ENCODE measurements around the gene CHKA.
A peak's percentile ranks its signal among the peaks of the same experiment; 100 is the strongest.

Gene CHKA

DNA sequence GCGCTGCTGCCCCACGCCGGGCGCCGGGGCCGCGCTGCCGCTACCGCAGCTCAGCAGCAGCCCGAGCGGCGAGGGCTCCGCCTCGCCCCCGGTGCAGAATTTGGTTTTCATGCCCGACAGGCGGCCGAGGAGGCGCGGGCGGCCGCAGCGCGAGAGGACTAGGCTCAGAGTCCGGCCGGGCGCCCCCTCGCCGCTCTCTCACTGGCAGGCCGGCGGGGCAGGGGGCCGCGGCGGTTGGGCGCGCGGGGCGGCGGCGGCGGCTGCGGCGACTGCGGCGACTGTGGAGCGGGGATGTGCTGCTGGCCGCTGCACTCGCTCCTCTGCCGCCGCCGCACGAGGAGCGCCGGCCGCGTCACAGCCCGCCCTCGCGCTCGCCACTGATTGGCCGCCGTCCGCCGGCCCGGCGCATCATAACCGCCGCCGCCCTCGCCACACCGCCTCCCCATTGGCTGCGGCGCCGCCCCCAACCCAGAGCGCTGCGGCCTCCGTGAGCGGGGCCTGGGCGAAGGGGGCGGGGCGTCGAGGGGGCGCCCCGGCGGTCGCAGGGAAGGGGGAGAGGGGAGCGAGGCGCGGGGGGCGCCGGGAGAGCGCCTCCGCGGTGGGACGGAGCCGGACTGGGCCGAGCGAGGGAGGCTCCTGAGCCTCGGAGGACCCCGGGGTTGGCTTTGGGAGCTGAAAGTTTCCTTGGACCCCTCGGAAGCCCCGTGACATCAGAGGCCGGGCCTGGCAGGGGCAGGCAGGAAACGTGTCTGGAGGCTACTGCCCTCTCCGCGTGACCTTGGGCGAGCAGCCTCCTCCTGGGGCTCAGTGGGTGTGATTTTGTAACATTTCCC lies at the start of gene CHKA:
Gene CHKA, minus strand, starts transcription at position 322 of the 833 bp plus-strand sequence. Its CDS starts 211 bp downstream, at position 111.
- DNase-seq (ENCODE audit: low read depth, low spot score), result peak; percentile 54

DNA sequence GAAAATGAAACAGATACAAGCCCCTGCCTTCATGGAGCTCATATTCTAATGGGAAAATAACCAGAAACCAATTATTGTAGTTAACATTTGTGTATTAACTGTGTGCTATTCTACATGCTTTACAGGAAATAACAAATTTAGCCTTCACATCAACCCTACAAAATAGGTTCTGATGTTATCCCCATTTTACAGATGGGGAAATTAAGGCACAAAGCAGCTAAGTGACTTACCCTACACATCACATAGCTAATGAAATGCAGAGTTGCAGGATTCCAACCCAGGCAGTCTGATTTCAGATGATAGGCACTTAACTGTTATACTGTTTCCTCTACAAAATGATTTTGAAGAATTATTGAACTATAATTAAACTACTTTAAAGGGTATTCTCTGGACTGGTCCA lies 48.3 kb upstream of the CHKA start:
- no peak for DNase-seq (ENCODE audit: low read depth, low spot score)

DNA sequence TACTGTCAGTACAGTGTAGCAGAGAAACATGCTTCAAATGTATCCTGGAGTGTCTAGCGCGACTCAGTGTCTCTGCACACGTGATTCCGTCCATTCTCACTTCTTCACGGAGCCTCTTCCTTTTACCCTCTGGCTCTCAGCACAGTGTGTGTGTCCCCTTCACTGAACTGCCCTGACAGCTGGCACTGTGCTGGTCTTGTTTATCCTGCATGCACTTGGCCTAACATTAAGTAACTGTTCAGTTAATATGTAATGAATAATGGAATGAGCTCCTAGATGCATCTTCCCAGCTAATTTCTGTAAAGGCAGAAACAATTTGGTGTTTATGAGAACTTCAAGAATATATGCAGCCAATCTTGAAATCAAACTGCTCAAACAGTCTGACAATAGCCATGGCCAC lies 47.5 kb upstream of the CHKA start:
- DNase-seq (ENCODE audit: low read depth, low spot score), result no peak

DNA sequence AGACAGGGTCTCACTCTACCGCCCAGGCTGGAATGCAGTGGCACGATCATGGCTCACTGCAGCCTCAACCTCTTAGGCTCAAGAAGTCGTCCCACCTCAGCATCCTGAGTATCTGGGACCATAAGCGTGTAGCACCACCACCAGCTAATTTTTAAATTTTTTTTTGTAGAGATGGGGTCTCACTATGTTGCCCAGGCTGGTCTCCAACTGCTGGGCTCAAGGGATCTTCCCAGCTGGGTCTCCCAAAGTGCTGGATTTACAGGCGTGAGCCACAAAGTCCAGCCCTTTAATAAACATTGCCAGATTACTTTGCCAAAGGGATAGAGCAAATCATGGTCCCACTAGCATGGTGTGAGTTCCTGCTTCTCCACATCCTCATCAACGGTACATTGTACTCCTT lies 46.3 kb upstream of the CHKA start:
- DNase-seq (ENCODE audit: low read depth, low spot score), result no peak

DNA sequence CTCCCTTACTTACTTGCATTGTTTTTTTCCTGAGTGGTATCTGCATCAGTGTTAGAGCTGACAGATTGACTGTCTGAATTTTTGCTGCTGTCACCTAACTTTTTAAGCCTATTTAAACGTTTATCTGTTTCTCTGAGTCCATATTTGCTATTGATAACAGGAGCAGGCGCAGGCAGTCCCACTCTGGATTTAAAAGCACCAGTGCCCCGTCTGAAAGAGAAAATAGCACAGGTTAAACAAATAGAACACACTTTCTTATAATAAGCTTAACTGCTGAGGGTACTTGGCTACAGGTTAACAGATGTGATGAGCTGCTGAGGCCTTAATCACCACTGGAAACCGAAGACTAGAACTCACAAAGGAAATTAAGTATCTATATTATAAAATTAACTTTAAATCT lies 45.8 kb upstream of the CHKA start:
- DNase-seq (ENCODE audit: low read depth, low spot score), result no peak

DNA sequence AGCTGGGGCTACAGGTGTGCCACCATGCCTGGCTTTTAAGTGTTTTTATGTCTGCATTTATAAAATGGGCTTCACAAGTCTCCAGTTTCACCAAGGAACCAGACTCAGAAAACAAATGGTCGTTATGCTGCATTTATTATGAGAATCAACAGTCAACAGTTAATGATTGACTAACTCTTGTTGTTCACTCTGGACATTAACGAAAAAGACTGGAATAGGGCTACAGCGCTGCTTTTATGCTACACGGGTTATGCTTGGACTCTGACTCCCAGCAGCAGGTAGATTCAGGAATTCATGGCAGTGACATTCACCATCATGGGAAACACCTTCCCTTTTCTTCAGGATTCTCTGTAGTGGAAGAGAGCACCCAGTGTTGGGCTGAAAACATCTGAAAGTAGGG lies 44.4 kb upstream of the CHKA start:
- DNase-seq (ENCODE audit: low read depth, low spot score), result no peak

DNA sequence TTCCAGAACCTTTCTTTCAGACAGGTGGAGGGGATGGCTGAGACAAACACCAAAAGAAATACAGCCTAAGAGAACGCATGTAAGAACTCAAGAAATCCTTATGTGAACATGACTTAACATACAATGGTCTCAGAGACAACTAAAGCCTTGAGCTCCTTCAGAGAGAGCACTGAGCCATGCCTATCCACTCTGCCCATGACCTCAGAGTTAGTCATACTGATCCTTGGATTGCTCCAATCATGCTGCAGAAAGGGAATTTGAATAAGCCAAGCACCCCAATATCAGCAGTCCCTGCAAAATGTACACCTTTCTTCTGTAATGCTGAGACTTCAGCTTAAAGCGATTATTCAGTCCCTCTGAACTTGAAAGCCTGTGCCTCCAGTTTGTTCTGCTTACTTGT lies 43.2 kb upstream of the CHKA start:
- DNase-seq (ENCODE audit: low read depth, low spot score), result no peak

DNA sequence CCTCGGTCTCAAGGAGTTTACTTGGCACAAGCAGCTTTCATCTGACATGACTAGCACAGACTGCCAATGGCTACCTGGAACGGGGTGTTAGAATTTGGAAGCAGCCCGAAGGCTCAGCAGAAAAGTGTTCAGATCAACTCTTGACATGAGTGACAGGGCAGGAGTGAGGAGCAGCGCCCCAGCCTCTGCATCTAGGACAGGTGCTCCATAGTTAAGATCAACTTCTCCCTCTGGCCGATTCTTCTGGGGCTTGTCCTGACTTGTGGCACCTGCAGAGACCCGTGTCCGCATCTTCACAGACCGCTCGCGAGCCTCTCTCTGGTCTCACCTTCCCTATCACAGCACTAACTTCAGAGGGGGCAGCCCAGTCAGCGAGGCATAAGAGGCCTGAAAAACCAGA lies 42.5 kb upstream of the CHKA start:
- no peak for DNase-seq (ENCODE audit: low read depth, low spot score)

DNA sequence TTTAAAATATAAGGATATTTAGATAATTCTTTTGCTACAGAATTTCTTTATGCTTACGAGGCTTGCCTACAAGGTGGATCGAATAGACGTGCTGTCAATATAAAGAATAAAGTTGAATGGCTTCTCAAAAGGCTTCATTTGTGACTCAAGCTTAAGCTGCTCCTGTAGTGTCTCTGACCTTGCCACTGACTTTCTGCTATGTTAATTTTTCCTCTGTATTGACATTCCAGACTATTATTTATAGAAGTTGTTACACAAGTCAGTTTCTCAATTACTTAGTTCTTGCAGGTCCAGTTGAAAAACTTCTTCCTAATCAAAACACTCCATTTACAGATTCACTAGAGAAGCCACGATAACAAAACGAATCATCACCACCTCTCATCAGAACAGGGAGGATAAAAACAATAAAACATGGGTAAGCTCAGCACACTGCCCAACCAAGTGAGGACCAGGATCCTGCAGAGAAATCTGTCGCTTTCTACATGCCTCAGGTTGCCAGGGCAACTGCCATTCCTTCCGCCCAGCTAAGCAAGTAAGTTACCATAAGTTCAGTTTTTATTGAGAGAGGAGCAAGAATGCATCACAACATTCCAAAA lies 39.0 kb upstream of the CHKA start:
- DNase-seq (ENCODE audit: low read depth, low spot score), result no peak

DNA sequence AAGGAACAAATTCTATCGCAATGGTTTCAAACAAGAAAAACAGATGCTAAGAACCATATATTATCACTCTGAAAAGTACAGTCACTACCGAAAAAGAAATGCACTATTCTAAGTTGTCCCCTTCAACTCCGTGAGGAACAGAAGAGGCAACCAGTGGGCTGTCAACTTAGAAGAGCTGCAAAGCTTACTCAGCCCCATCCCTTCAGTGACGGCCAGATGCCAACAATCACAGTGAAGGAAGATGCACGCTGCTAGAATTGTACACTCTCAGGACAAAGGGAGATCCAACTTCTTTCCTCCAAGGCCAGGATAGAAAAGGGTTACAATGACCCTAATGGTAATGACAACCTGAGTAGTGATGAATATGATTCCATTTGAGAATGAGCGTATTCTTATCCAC lies 38.5 kb upstream of the CHKA start:
- no peak for DNase-seq (ENCODE audit: low read depth, low spot score)

DNA sequence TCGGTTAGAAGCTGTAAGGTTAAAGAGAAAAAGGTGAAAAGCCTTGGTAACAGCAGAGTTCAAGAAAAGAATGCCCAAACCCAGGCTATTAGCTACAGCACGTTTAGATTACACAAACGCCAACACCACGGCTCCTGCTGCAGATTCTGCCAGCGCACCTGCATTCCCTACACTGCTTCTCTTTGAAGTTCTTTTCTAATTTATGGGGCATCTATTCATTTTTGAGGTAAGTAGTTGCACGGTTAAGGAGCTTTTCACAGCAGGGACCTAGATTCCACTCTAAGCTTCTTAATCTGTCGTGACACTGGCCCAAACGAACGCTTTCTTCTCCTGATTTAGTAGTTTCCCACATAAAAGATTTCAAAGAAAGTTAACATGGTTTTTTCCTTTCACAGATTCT lies 38.0 kb upstream of the CHKA start:
- no peak for DNase-seq (ENCODE audit: low read depth, low spot score)

DNA sequence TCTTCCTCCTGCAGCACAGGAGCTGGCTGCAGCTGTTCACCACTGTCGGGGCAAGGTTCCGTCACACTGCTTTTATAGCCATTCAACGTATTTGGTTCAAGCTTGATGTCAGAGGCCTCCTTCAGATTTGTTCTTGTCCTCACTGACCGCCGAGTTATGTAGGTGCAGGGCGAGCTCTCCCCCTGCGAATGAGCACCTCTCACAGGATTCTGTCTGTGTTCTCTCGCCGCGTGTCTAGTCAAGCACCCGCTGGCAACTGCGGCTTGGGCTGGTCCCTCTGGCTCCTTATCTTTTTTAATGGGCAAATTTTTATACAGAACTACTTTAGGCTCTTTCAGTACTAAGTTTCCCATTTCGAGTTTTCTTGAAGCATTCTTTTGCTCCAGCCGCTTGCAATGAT lies 37.4 kb upstream of the CHKA start:
- DNase-seq (ENCODE audit: low read depth, low spot score), result no peak

DNA sequence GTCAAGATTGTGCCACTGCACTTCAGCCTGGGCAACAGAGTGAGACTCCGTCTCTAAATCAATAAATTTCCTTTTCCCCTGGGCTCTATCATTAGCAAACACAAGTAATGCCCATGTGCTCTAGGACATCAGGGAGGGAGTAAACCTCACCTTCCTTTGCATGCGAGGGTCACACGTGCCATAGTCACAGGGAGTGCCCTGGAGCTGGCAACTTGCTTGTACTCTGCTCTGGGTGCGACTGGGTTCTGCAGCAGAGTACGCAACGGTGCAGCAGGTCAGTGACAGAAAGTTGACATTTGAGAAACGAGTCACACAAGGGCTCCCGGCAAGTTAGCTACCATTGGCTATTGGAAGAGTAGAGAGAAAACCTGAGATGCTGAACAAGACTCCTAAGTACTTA lies 32.6 kb upstream of the CHKA start:
- no peak for DNase-seq (ENCODE audit: low read depth, low spot score)

DNA sequence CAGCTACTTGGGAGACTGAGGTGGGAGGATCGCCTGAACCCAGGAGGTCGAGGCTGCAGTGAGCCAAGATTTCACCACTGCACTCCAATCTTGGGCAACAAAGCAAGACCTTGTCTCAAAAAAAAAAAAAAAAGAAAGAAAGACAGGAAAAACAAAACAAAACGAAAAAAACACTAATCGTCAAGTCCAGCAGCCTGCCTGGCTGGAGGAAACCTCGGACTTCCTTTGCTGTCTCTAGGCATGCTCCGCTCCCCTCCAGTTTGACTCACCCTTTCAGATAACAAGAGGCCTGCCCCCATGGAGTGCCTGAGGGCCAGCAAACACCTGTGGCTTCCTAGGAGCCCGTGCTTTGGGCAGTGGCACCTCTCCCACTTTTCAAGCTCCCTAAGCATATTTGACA lies 28.8 kb upstream of the CHKA start:
- no peak for DNase-seq (ENCODE audit: low read depth, low spot score)

DNA sequence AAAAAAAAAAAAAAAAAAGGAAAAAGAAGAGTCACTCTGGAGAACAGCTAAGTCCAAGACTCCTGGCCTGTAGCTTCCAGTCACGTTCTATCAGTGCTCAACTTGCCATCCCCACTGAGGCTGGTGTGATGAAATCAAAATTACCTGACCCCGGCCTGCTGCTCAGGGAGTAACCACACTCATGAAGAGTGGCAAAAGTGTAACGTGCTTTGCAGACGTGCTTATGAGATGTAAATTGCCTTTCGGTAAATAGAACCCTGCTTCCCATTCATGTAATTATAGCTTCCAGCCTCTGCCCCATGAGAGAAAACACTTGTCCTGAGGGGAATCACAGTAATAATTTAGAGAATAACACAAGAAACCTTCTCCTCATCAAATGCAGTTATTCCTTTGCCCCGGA lies 28.2 kb upstream of the CHKA start:
- DNase-seq (ENCODE audit: low read depth, low spot score), result no peak

DNA sequence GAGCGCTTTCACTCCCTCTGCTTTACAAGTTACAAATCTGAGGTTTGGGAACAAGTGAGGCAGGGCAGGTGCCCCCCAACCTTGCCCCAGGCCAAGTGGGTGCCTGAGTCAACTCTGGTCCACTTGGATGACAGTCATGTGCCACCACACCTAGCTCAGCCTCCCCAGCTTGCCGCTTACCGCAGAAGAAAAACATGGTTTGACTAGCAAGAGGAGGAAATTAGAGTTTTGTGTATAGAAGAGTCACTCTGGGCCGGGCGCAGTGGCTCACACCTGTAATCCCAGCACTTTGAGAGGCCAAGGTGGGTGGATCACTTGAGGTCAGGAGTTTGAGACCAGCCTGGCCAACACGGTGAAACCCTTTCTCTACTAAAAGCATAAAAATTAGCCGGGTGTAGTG lies 27.7 kb upstream of the CHKA start:
- DNase-seq (ENCODE audit: low read depth, low spot score), result no peak

DNA sequence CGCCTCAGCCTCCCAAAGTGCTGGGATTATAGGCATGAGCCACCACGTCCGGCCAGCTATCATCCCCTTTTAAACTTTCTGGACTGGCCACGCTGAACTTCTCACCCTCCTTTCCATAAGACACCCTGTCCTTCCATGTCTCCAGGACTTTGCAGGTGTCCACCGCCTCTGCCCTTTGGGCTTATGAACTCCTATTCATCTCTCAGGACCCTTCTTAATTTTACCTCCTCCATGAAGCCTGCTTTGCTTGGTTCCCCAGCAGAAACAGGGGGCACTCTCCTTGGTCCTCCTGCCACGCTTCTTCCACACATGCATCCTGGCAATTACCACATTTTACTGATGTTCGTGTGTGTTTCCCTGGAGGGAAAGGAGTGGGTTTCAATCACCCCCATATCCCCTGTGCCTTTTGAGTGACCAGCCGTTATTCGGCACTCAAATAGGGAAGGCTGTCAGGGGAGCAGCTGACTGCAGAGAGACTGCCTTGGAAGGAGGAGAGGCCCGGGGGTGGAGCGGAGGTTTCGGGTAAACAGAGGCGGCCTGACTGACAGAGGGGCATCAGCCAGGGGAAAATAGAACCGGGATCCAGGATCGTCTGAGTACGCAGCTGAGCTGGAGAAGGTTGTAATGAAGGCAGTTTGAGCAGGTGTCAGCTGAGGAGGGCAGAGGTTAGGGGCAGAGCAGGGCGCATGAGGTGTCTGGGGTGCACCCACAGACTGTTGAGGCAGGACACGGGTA lies 27.1 kb upstream of the CHKA start:
- DNase-seq (ENCODE audit: low read depth, low spot score), result no peak

DNA sequence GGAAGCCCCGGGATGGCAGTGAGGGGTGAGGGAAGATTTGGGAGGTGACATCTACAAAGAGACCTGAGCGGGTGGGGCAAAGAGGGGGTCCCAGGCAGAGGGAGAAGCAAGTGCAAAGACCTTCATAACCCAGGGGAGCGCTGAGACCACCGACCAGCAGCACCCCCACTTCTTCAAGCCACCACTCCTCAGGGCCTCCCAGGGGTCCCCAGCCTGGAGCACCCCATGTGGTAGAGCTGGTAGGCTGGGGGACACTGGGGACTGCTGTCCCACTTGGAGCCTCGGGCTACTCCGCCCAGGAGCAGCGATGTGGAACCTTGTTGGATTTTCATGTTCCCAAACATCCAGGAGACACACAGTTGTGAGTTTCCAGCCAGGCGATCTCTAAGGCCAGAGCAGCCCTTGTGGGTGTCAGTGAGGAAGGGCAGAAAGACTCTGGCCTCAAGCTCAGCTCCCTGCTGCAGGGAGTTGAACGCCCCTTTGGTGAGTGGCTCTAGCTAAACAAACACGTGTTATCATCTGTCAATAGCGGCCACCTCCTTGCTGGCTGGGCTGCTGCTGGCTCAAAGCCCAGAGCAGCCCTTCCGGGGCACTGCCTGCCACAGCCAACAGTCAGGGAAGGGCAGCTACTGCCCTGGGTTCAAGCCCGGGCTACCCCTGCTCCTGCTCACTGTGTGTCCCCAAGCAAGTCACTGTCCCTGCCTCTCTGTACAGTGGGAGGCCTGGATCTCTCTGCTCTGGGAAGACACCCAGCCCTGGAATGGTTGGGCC lies 25.7 kb upstream of the CHKA start:
- DNase-seq (ENCODE audit: low read depth, low spot score), result no peak

DNA sequence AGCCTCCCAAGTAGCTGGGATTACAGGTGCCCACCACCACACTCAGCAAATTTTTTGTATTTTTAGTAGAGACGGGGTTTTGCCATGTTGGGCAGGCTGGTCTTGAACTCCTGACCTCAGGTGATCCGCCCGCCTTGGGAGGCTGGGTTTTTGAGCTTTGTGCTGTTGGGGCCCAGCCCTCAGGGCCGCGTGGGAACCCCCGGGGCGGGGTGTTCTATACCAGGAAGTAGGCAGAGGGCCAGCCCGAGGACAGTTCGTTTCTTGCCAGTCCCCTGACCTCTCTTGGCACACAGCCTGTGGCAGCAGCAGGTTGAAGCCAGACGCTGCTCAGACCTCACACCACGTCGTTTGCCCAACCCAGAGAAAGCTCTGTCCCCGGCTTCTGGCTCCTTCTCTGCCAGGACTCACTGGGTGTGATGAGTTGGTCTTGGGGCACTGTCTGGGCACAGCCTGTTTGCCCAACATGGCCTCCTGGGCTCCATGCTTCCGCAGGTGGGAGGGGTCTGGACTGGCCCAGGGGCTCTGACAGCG lies 24.9 kb upstream of the CHKA start:
- DNase-seq (ENCODE audit: low read depth, low spot score), result no peak

DNA sequence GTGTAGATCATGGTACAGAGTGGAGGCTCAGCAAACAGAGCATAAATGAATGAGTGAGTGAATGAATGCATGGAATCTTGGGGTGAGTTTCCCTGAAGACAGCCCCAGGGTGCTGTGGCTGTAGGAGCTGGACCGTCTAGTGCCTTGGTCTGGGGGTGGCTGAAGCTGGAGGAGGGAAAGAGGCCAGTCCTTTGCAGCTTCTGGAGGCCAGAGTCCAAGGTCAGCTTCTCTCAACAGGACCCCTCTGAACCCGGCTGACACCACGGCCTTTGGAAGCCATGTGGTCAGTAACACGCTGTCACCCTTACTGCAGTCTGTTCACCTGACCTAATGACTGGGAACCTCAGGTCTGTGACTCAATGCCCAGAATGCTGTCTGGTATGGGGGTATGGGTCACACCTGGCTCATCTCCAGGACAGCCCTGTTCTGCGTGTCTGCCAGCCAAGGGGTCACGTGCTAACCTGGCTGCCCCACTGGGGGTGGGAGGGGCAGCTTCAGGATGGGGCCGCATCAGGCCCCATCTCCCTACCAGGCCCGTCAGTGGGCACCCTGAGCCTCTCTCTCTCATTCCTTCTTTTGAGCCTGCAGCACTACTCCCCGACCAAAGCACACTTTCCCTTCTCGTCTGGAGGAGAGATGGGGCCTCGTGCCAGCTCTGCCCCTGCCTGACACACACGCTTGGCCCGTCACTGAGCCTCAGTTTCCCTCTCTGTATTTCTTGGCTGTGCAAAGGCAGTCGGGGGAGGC lies 24.1 kb upstream of the CHKA start:
- DNase-seq (ENCODE audit: low read depth, low spot score), result no peak

DNA sequence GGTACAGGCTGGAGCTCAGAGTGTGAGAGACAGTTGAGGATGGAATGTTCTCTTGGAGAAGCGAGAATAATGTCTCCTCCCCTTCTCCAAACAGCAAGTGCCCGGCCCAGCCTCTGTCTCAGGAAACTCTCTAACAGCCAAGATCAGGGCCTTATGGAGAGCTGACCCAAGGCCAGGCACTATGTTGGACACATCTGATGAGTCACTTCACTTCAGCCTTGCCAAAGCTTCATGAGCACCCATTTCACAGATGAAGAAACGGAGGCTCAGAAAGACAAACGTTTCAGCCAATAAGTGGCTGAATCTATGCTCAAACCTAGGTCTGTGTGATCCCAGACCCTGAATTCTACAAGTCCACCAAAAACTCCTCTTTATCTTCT lies 22.1 kb upstream of the CHKA start:
- DNase-seq (ENCODE audit: low read depth, low spot score), result no peak

Data from activated CD4-positive, CD25-positive, alpha-beta regulatory T cell treated with anti-CD3 and anti-CD28 coated beads, Interleukin-2, amount 50 U/mL, for 16 hours (primary cell).